Gastrocnemius medialis (tissue), 4 donors: ENCODE results near the gene TUBB.

ENCODE experiments used
- POLR2A ChIP-seq, 2 donors: fragments of 450-650 bp; IDR thresholded peaks; one replicate each; pipeline ENCODE4 v1.6.1; 2017; ENCODE audit warnings: antibody characterized with exemption in 2 of 2, mild to moderate bottlenecking in 2 of 2, moderate library complexity in 2 of 2
- TF ChIP-seq, protein P1 (sequence below), 5 experiments: fragments of 450-650 bp in 3 of 5; fragments of 200-600 bp in 2 of 5; sonication (generic) in 2 of 5; IDR thresholded peaks in 4 of 5; conservative IDR thresholded peaks in 1 of 5; 1 replicate in 4 of 5; 2 replicates in 1 of 5; pipeline ENCODE4 v1.5.1; 2016 to 2019; ENCODE audit warnings: antibody characterized with exemption in 5 of 5, mild to moderate bottlenecking in 3 of 5, moderate library complexity in 3 of 5

DNA sequence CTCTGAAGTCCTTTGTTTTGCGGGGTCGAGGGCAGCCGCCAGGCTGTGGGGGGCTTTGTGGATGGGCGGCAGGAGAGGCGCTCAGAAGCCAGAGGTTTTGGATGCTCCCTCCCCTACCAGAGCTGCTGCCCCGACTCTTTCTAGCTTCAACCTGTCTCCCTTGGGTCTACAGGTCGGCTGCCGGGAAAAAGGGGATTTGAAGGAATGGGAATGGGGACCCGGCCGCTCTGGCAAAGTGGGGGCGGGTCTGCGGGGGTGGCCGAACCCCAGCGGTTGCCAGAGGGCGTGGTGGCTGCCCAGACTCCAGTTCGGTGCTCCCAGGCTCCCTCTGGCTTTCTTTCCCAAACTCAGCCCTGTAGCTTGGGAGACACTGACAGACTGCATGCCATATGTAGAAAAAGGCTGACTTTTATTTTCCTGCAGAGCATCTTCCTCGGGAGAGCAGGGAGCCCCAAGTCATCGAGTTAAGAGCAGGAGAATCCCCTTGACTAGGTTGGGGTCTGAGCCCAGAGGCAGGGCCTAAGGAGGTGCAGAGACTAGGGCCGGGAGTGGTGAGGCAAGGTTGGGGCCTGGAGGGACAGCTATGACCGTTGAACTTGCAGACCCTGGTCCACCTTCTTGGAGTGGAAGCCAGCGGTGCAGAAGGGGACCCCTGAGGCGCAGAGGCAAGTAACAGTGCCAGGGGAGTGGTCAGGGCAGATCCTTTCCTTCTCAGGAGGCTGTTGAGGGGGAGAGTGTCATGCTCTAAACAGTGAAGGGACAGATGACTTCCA is 32.3 kb upstream of the TUBB start:
- TF ChIP-seq, protein P1, sequence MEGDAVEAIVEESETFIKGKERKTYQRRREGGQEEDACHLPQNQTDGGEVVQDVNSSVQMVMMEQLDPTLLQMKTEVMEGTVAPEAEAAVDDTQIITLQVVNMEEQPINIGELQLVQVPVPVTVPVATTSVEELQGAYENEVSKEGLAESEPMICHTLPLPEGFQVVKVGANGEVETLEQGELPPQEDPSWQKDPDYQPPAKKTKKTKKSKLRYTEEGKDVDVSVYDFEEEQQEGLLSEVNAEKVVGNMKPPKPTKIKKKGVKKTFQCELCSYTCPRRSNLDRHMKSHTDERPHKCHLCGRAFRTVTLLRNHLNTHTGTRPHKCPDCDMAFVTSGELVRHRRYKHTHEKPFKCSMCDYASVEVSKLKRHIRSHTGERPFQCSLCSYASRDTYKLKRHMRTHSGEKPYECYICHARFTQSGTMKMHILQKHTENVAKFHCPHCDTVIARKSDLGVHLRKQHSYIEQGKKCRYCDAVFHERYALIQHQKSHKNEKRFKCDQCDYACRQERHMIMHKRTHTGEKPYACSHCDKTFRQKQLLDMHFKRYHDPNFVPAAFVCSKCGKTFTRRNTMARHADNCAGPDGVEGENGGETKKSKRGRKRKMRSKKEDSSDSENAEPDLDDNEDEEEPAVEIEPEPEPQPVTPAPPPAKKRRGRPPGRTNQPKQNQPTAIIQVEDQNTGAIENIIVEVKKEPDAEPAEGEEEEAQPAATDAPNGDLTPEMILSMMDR (IDR thresholded peaks at IDR 0.05 in 4 of 5, conservative IDR thresholded peaks at IDR 0.05 in 1 of 5) = peak in 1 of 5 experiments; percentile 11
- TF ChIP-seq POLR2A (IDR thresholded peaks at IDR 0.05) = peak in 1 of 2 donors; percentile 1
